ENCODE results near the gene EFS. TPM values are rescaled to one million over a fixed set of nuclear protein-coding genes. Genes with fewer than 3 reads are reported as not detected.

EFS gene
- polyA plus RNA-seq, 3 donors from 2014 or later = not detected

GRCh38 chr14:23316300-23316699 lies 48.7 kb downstream of the EFS start:
- Mint-ChIP-seq H3K27ac (no peak overlapping the region), H3K4me3 (no peak overlapping the region), H3K27me3 (ENCODE audit: low read depth in 3 of 3) (peaks cover 4 to 10% (median 7%) of the 10 kb centered on the region in 3 donors), H3K9me3 (no peaks in the 10 kb centered on the region), H3K4me1 (peaks cover 12 to 15% of the 10 kb centered on the region in 2 donors), H3K36me3 (peaks cover 0 to 4% (median 3%) of the 10 kb centered on the region in 3 donors)
- no peak for DNase-seq

DNA sequence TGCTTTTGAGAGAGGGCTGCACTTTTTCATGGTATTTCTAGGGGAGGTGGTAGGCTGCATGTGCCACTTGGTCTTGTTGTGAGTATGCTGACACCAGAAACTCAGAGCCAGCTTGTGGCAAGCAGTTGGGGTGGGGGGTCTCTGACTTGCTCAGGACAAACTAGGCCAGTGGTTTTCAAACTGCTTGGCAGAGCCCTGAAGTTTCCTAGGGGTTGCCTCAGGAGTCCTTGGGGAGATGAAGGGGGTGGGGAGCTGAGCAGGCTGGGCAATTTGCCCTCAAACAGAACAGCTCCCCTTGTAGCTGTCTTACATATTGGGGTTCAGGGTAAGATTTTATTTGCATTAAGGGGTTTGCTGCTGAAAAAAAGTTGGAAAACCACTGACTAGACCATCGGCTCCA lies 54.4 kb downstream of the EFS start:
- H3K4me3 Mint-ChIP-seq = no peak overlapping the region
- peaks cover 0 to 3% (median 0%) of the 10 kb centered on the region in 3 donors for H3K36me3 Mint-ChIP-seq
- DNase-seq = no peak
- peak overlapping the region in 1 of 6 donors; percentile 34 for H3K27ac Mint-ChIP-seq
- no peaks in the 10 kb centered on the region for H3K9me3 Mint-ChIP-seq
- H3K4me1 Mint-ChIP-seq = peaks cover 24 to 27% of the 10 kb centered on the region in 2 donors
- peaks cover 0 to 7% (median 4%) of the 10 kb centered on the region in 3 donors for H3K27me3 Mint-ChIP-seq (ENCODE audit: low read depth in 3 of 3)

DNA sequence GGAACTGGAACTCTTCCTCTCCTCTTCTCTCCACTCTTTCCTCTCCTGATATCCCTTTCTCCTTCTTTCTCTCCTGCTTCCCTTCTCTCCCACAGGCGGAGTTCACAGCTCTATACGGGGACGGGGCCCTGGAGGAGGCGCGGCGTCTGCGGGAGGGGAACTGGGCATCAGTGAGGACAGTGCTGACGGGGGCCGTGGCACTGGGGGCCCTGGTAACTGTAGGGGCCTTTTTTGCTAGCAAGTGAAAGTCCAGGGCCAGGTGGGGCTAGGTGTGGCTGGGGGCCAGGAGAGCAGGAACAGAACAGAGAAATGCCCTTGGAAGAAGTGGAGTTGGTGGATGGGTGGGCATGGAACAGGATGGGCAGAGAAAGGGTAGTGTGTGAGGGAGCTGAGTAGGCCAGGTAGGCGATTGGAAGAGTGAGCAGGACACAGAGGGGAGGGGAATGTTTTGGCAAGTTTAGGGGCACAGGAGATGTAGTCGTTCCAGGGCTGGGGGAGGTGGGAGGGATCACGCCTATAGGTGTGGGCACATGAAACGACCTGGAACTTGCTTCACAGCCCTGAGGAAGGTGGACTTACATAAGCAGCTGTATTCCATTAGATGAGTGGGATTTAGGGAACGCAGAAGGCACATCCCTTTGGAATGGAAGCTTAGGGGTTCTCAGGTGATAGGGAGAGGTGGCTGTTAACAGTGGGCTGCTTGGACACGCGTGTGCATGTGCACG lies 56.1 kb downstream of the EFS start:
- DNase-seq = no peak
- Mint-ChIP-seq H3K27ac (peak overlapping the region in 4 of 6 donors; percentile 23 to 76 (median 57)), H3K4me1 (peaks cover 27 to 35% of the 10 kb centered on the region in 2 donors), H3K9me3 (no peaks in the 10 kb centered on the region), H3K4me3 (peak overlapping the region in 1 of 5 donors; percentile 42), H3K27me3 (ENCODE audit: low read depth in 3 of 3) (peaks cover 0 to 10% (median 4%) of the 10 kb centered on the region in 3 donors), H3K36me3 (peaks cover 0 to 3% (median 0%) of the 10 kb centered on the region in 3 donors)

DNA sequence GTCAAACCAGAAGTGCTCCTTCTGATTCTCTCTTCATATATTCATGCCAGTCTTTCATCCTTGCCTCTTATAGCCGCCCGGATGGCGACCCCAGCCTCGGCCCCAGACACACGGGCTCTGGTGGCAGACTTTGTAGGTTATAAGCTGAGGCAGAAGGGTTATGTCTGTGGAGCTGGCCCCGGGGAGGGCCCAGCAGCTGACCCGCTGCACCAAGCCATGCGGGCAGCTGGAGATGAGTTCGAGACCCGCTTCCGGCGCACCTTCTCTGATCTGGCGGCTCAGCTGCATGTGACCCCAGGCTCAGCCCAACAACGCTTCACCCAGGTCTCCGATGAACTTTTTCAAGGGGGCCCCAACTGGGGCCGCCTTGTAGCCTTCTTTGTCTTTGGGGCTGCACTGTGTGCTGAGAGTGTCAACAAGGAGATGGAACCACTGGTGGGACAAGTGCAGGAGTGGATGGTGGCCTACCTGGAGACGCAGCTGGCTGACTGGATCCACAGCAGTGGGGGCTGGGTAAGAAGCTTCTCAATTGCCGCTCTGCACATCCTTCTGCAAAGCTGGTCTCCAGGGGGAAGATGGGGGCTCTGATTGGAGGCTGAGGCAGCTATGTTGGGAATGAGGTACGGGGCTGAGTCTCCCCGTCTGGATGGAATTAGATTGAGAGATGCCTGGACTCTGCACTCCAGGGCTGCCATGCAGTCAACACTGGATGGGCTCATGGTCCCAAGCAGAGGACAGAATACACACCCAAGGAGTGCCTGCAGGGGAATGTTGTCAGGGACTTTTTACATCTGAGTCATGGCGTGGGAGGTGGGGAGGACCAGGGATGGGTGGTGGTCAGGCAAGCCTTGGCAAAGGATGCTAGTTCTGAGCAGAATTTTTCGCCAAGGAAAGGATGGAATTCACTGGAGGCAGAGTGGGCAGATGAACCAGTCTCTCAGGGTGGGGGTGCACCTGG lies 57.0 kb downstream of the EFS start:
- H3K4me3 Mint-ChIP-seq = peak overlapping the region; percentile 78 to 83 (median 82)

GRCh38 chr14:23307146-23307530 lies 57.8 kb downstream of the EFS start:
- Mint-ChIP-seq H3K4me3 (peak overlapping the region; percentile 78 to 83 (median 82)), H3K4me1 (peaks cover 36 to 46% of the 10 kb centered on the region in 2 donors), H3K27me3 (ENCODE audit: low read depth in 3 of 3) (peaks cover 6 to 13% (median 7%) of the 10 kb centered on the region in 3 donors), H3K27ac (peak overlapping the region; percentile 84 to 92 (median 90)), H3K9me3 (no peaks in the 10 kb centered on the region), H3K36me3 (no peaks in the 10 kb centered on the region)
- no peak for DNase-seq

More for the DNA sequence above, 57.0 kb downstream of the EFS start:
- Mint-ChIP-seq H3K36me3 (peaks cover 0 to 3% (median 0%) of the 10 kb centered on the region in 3 donors), H3K4me1 (peaks cover 31 to 40% of the 10 kb centered on the region in 2 donors), H3K9me3 (no peaks in the 10 kb centered on the region), H3K27ac (peak overlapping the region; percentile 84 to 92 (median 90)), H3K27me3 (ENCODE audit: low read depth in 3 of 3) (peaks cover 0 to 10% (median 4%) of the 10 kb centered on the region in 3 donors)
- DNase-seq = no peak

- Mint-ChIP-seq H3K4me3 (peak within 1 kb of the TSS; percentile 78 to 83 (median 82)), H3K36me3 (no peaks in the 10 kb centered on the region), H3K9me3 (no peaks in the 10 kb centered on the region), H3K4me1 (peaks cover 36 to 46% of the 10 kb centered on the region in 2 donors), H3K27ac (peak within 1 kb of the TSS; percentile 84 to 92 (median 90)), H3K27me3 (ENCODE audit: low read depth in 3 of 3) (peaks cover 6 to 13% (median 7%) of the 10 kb centered on the region in 3 donors)
- DNase-seq = peak; percentile 58 to 65 (median 65)
Measured at GRCh38 chr14:23306412-23307145, 58.4 kb downstream of the EFS start, which contains the start of gene BCL2L2. Gene BCL2L2 (plus strand): TSS chr14:23306833. CDS start chr14:23307768, 935 bp downstream.

Other genes starting within 250 kb of the EFS start
- gene CEBPE, start 245.9 kb downstream of the EFS start, polyA plus RNA-seq = not detected
- under 1 TPM in 1 of 3 donors, not detected in 2; 0.45 TPM for gene SLC7A8, start 181.5 kb downstream of the EFS start, polyA plus RNA-seq
- gene RNF212B, start 127.2 kb downstream of the EFS start, polyA plus RNA-seq = not detected
- 1 to 10 TPM; 1.2 to 4.9 (median 2.1) TPM for gene HOMEZ, start 79.0 kb downstream of the EFS start, polyA plus RNA-seq
- gene PPP1R3E, start 62.3 kb downstream of the EFS start, polyA plus RNA-seq = 1 to 10 TPM in 2 of 3 donors, not detected in 1; 1.4 to 2.0 TPM
- gene BCL2L2, start 58.3 kb downstream of the EFS start, polyA plus RNA-seq = 1 to 10 TPM in 1 of 3 donors, under 1 TPM in 2; 0.07 to 1.2 (median 0.69) TPM
- gene PABPN1, start 43.7 kb downstream of the EFS start, polyA plus RNA-seq = 100 to 1,000 TPM in 2 of 3 donors, 10 to 100 TPM in 1; 86.2 to 114 (median 113) TPM
- gene SLC22A17, start 12.3 kb downstream of the EFS start, polyA plus RNA-seq = under 1 TPM in 1 of 3 donors, not detected in 2; 0.18 TPM
- gene IL25, start 7.6 kb upstream of the EFS start, polyA plus RNA-seq = not detected
- 1 to 10 TPM in 1 of 3 donors, under 1 TPM in 1, not detected in 1; 0.27 to 4.0 TPM for gene CMTM5, start 11.9 kb upstream of the EFS start, polyA plus RNA-seq
- gene MYH6, start 43.1 kb upstream of the EFS start, polyA plus RNA-seq = not detected
- gene MYH7, start 70.5 kb upstream of the EFS start, polyA plus RNA-seq = not detected
- 10 to 100 TPM; 52.3 to 84.8 (median 81.5) TPM for gene NGDN, start 104.5 kb upstream of the EFS start, polyA plus RNA-seq
- under 1 TPM in 1 of 3 donors, not detected in 2; 0.12 TPM for gene ZFHX2, start 186.6 kb upstream of the EFS start, polyA plus RNA-seq
- 10 to 100 TPM; 17.5 to 20.6 (median 19.5) TPM for gene THTPA, start 191.1 kb upstream of the EFS start, polyA plus RNA-seq
- gene AP1G2, start 202.6 kb upstream of the EFS start, polyA plus RNA-seq = 10 to 100 TPM; 62.9 to 80.7 (median 64.4) TPM
- gene JPH4, start 213.6 kb upstream of the EFS start, polyA plus RNA-seq = under 1 TPM in 1 of 3 donors, not detected in 2; 0.10 TPM

All from immature natural killer cell (primary cell).